ENCODE data around the gene GRXCR1.

DNA sequence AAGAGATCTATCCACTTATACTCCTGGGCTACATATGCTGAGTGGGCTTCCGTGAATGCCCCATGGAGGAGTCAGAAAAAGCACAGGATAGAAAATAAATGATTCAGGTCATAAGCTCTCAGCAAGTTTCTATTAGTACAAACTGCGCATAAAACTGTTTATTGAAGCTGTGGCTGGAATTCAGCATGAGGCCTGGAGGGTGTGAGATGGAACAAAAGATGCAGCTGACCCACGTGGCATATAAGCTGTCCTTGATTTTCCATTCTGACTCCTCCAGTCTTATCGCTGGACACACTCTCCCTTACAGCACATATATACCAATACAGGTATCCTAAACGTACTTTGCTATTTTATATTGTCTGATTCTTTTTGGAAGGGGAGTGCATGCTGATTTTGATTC is 17.9 kb downstream of the GRXCR1 start:
- TF ChIP-seq RAD21 (IDR thresholded peaks at IDR 0.05) (no peak), CTCF (IDR thresholded peaks at IDR 0.05; ENCODE audit: low read depth, low read length, missing input control) (no peak), GABPA (IDR thresholded peaks at IDR 0.05 in 1 of 2, conservative IDR thresholded peaks at IDR 0.05 in 1 of 2) (no peak), EGR1 (IDR thresholded peaks at IDR 0.05; ENCODE audit: low read depth in 2 of 2) (no peak), YY1 (IDR thresholded peaks at IDR 0.05) (no peak), SP1 (IDR thresholded peaks at IDR 0.05) (no peak), REST (IDR thresholded peaks at IDR 0.05) (no peak), JUND (IDR thresholded peaks at IDR 0.05) (no peak), RXRA (IDR thresholded peaks at IDR 0.05) (no peak), ATF3 (IDR thresholded peaks at IDR 0.05) (no peak), ZBTB33 (IDR thresholded peaks at IDR 0.05) (no peak)
- TF ChIP-seq, protein P1, sequence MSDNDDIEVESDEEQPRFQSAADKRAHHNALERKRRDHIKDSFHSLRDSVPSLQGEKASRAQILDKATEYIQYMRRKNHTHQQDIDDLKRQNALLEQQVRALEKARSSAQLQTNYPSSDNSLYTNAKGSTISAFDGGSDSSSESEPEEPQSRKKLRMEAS (IDR thresholded peaks at IDR 0.05), result no peak

Data from liver (tissue), 3 donors.